ENCODE data around the gene PGAP3.

GRCh38 chr17:39632153-39632941, 55.5 kb downstream of the PGAP3 start:
- TF ChIP-seq CTCF (conservative IDR thresholded peaks at IDR 0.05; ENCODE audit: low read length), result no peak
- TF ChIP-seq EZH2phosphoT487 (IDR thresholded peaks at IDR 0.05; ENCODE audit: borderline replicate concordance), result no peak

Measured in Loucy (cell line).